Neural cell (in vitro differentiated cells): ENCODE measurements around the gene LPAR1. TPM values are rescaled to one million over a fixed set of nuclear protein-coding genes. Genes with fewer than 3 reads are reported as not detected.

Experiments used
- H2AFZ ChIP-seq: fragments of 200-600, 300-800 bp; sonication (generic), shearing (Covaris generic); 2 replicates; pipeline ENCODE4 v1.6.0; 2014; ENCODE audit warnings: low read depth, mild to moderate bottlenecking, antibody characterized with exemption, low read length, moderate library complexity
- H3F3A ChIP-seq: fragments of 200-600 bp; shearing (Covaris generic); 2 replicates; pipeline ENCODE4 v1.6.1; 2016; ENCODE audit warnings: mild to moderate bottlenecking, moderate library complexity, mixed read lengths, antibody characterized with exemption, low read length; ENCODE audit not compliant: insufficient read depth, poor library complexity, severe bottlenecking
- H3K27ac ChIP-seq: fragments of 200-600, 300-800 bp; sonication (generic), shearing (Covaris generic); 2 replicates; pipeline ENCODE4 v1.5.1; 2014; ENCODE audit warnings: mild to moderate bottlenecking, low read length, moderate library complexity
- H3K27me3 ChIP-seq: fragments of 300-800, 200-600 bp; sonication (generic), shearing (Covaris generic); 2 replicates; pipeline ENCODE4 v1.6.0; 2014; ENCODE audit warnings: mild to moderate bottlenecking, low read depth, low read length, moderate library complexity; ENCODE audit not compliant: insufficient read depth
- H3K36me3 ChIP-seq: fragments of 300-800, 200-600 bp; sonication (generic), shearing (Covaris generic); 2 replicates; pipeline ENCODE4 v1.5.1; 2014; ENCODE audit warnings: mild to moderate bottlenecking, antibody characterized with exemption, low read length, moderate library complexity; ENCODE audit not compliant: insufficient read depth
- H3K4me2 ChIP-seq: fragments of 300-800, 200-600 bp; sonication (generic), shearing (Covaris generic); 2 replicates; pipeline ENCODE4 v1.6.0; 2014; ENCODE audit warnings: mild to moderate bottlenecking, low read length
- H3K4me3 ChIP-seq: fragments of 300-800, 200-600 bp; sonication (generic), shearing (Covaris generic); 2 replicates; pipeline ENCODE4 v1.5.1; 2014; ENCODE audit warnings: mild to moderate bottlenecking, low read length, moderate library complexity
- H3K79me2 ChIP-seq: fragments of 200-600 bp; shearing (Covaris generic); replicated peaks from 2 replicates; pipeline ENCODE4 v1.6.0; 2014; ENCODE audit warnings: mild to moderate bottlenecking, low read length, moderate library complexity; ENCODE audit not compliant: insufficient read depth
- H3K9ac ChIP-seq: fragments of 300-800, 200-600 bp; sonication (generic), shearing (Covaris generic); 2 replicates; pipeline ENCODE4 v1.6.1; 2016; ENCODE audit warnings: mild to moderate bottlenecking, low read length, mixed read lengths
- H3K9me2 ChIP-seq: fragments of 200-600 bp; shearing (Covaris generic); 2 replicates; pipeline ENCODE4 v1.6.1; 2016; ENCODE audit warnings: mild to moderate bottlenecking, low read length, mixed read lengths; ENCODE audit not compliant: insufficient read depth
- H3K9me3 ChIP-seq: fragments of 200-600, 300-800 bp; sonication (generic), shearing (Covaris generic); 2 replicates; pipeline ENCODE4 v1.6.1; 2016; ENCODE audit warnings: mild to moderate bottlenecking, mixed run types, low read length, moderate library complexity, mixed read lengths
- H4K20me1 ChIP-seq: fragments of 200-600 bp; shearing (Covaris generic); 2 replicates; pipeline ENCODE4 v1.6.1; 2016; ENCODE audit warnings: mild to moderate bottlenecking, mixed run types; ENCODE audit not compliant: insufficient read depth
- EP300 ChIP-seq: fragments of 450-650 bp; conservative IDR thresholded peaks from 2 replicates; pipeline ENCODE4 v1.6.1; 2014; ENCODE audit warnings: antibody characterized with exemption, mild to moderate bottlenecking, moderate library complexity; ENCODE audit not compliant: poor library complexity, severe bottlenecking
- EZH2 ChIP-seq: fragments of 200-600, 300-800 bp; shearing (Covaris generic), sonication (generic); IDR thresholded peaks from 2 replicates; pipeline ENCODE4 v1.6.1; 2014; ENCODE audit warnings: antibody characterized with exemption, low read length, borderline replicate concordance, mild to moderate bottlenecking; ENCODE audit not compliant: insufficient read depth, poor library complexity, severe bottlenecking
- MXI1 ChIP-seq: fragments of 450-650 bp; conservative IDR thresholded peaks from 2 replicates; pipeline ENCODE4 v1.6.1; 2014; ENCODE audit warnings: antibody characterized with exemption, mild to moderate bottlenecking; ENCODE audit not compliant: poor library complexity, severe bottlenecking
- POLR2AphosphoS5 ChIP-seq: IDR thresholded peaks from 2 replicates; pipeline ENCODE4 v1.6.1; 2012
- RAD21 ChIP-seq: fragments of 450-650 bp; conservative IDR thresholded peaks from 2 replicates; pipeline ENCODE4 v1.6.1; 2014; ENCODE audit warnings: antibody characterized with exemption, mild to moderate bottlenecking, moderate library complexity
- SMC3 ChIP-seq: fragments of 450-650 bp; conservative IDR thresholded peaks from 2 replicates; pipeline ENCODE4 v1.6.1; 2014; ENCODE audit warnings: antibody characterized with exemption, mild to moderate bottlenecking, moderate library complexity; ENCODE audit not compliant: poor library complexity
- TAF1 ChIP-seq: IDR thresholded peaks from 2 replicates; pipeline ENCODE4 v1.6.1; 2012; ENCODE audit warnings: low read depth
- polyA plus RNA-seq: library from polyadenylated mRNA; depleted of rRNA; stranded (reverse); fragments of >200 nt; gene quantifications from 2 replicates; pipeline ENCODE4 v1.2.3, GENCODE V29; 2014
- TF ChIP-seq, protein P1 (sequence below): fragments of 450-650 bp; IDR thresholded peaks from 2 replicates; pipeline ENCODE4 v1.5.1; 2014; ENCODE audit warnings: antibody characterized with exemption, mild to moderate bottlenecking, moderate library complexity; ENCODE audit not compliant: poor library complexity, severe bottlenecking
- TF ChIP-seq, protein P2 (sequence below): IDR thresholded peaks from 2 replicates; pipeline ENCODE4 v1.6.1; 2012; ENCODE audit warnings: borderline replicate concordance

Gene LPAR1
- polyA plus RNA-seq, 1 donor from 2014 or later, result 0.54 TPM

DNA sequence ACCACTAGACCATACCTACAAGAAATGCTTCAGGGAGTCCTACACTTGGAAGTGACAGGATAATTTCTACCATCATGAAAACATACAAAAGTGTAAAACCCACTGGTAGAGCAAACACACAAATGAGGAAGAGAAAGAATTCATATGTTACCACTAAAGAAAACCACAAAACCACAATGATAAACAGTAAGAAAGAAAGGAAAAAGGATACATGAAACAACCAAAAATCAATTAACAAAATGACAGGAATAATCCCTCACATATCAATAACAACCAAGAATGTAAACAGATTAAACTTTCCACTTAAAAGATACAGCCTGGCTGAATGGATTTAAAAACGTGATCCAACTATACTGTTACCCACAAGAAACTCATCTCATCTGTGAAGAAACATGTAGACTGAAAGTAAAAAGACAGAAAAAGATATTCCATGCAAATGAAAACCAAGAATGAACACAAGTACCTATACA, 83.4 kb downstream of the LPAR1 start:
- Histone ChIP-seq H3K27ac (no peak overlapping the region), H3K27me3 (no peaks in the 10 kb centered on the region), H2AFZ (no peak overlapping the region), H3F3A (no peaks in the 10 kb centered on the region), H3K79me2 (no peaks in the 10 kb centered on the region), H3K4me3 (no peak overlapping the region), H3K36me3 (no peaks in the 10 kb centered on the region), H4K20me1 (no peaks in the 10 kb centered on the region), H3K9me3 (peaks cover 5% of the 10 kb centered on the region), H3K9me2 (no peaks in the 10 kb centered on the region), H3K4me2 (no peak overlapping the region), H3K9ac (no peak overlapping the region)
- no peak for TF ChIP-seq TAF1
- no peak for TF ChIP-seq RAD21
- TF ChIP-seq POLR2AphosphoS5, result no peak
- no peak for TF ChIP-seq MXI1
- TF ChIP-seq, protein P1, sequence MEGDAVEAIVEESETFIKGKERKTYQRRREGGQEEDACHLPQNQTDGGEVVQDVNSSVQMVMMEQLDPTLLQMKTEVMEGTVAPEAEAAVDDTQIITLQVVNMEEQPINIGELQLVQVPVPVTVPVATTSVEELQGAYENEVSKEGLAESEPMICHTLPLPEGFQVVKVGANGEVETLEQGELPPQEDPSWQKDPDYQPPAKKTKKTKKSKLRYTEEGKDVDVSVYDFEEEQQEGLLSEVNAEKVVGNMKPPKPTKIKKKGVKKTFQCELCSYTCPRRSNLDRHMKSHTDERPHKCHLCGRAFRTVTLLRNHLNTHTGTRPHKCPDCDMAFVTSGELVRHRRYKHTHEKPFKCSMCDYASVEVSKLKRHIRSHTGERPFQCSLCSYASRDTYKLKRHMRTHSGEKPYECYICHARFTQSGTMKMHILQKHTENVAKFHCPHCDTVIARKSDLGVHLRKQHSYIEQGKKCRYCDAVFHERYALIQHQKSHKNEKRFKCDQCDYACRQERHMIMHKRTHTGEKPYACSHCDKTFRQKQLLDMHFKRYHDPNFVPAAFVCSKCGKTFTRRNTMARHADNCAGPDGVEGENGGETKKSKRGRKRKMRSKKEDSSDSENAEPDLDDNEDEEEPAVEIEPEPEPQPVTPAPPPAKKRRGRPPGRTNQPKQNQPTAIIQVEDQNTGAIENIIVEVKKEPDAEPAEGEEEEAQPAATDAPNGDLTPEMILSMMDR, result no peak
- TF ChIP-seq EP300, result no peak
- TF ChIP-seq, protein P2, sequence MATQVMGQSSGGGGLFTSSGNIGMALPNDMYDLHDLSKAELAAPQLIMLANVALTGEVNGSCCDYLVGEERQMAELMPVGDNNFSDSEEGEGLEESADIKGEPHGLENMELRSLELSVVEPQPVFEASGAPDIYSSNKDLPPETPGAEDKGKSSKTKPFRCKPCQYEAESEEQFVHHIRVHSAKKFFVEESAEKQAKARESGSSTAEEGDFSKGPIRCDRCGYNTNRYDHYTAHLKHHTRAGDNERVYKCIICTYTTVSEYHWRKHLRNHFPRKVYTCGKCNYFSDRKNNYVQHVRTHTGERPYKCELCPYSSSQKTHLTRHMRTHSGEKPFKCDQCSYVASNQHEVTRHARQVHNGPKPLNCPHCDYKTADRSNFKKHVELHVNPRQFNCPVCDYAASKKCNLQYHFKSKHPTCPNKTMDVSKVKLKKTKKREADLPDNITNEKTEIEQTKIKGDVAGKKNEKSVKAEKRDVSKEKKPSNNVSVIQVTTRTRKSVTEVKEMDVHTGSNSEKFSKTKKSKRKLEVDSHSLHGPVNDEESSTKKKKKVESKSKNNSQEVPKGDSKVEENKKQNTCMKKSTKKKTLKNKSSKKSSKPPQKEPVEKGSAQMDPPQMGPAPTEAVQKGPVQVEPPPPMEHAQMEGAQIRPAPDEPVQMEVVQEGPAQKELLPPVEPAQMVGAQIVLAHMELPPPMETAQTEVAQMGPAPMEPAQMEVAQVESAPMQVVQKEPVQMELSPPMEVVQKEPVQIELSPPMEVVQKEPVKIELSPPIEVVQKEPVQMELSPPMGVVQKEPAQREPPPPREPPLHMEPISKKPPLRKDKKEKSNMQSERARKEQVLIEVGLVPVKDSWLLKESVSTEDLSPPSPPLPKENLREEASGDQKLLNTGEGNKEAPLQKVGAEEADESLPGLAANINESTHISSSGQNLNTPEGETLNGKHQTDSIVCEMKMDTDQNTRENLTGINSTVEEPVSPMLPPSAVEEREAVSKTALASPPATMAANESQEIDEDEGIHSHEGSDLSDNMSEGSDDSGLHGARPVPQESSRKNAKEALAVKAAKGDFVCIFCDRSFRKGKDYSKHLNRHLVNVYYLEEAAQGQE, result no peak
- TF ChIP-seq SMC3, result no peak
- no peak for TF ChIP-seq EZH2

DNA sequence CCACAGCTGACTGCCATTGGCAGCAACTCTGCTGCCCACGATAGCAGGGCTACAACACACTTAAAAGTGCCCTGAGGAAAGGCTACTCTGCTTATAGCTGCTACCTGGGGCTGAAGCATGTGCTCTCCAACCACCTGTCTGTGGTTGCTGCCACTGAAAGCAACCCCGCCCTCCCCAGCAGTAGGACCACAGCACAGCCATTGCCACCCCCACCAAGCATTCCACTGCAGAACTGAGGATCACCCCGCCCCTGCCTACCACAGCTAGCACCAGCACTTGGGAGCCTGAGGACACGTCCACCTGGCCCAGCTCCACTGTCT, 85.8 kb downstream of the LPAR1 start:
- no peak overlapping the region for H3K9ac ChIP-seq
- no peak overlapping the region for H3K27ac ChIP-seq
- H2AFZ ChIP-seq, result no peak overlapping the region
- H4K20me1 ChIP-seq, result no peaks in the 10 kb centered on the region
- no peaks in the 10 kb centered on the region for H3K36me3 ChIP-seq
- TF ChIP-seq MXI1 (no peak), POLR2AphosphoS5 (no peak), SMC3 (no peak), EP300 (no peak), TAF1 (no peak), EZH2 (no peak), RAD21 (no peak)
- TF ChIP-seq, protein P2, result no peak
- TF ChIP-seq, protein P1, result no peak
- no peak overlapping the region for H3K4me3 ChIP-seq
- H3K9me2 ChIP-seq, result no peaks in the 10 kb centered on the region
- peaks cover under 1% of the 10 kb centered on the region for H3K9me3 ChIP-seq
- H3K27me3 ChIP-seq, result no peaks in the 10 kb centered on the region
- H3F3A ChIP-seq, result no peaks in the 10 kb centered on the region
- no peaks in the 10 kb centered on the region for H3K79me2 ChIP-seq
- H3K4me2 ChIP-seq, result no peak overlapping the region
